GM21367 (cell line): Measurements from ENCODE around the gene SLC6A12.

Source experiments
- ATAC-seq: cut with Tn5 transposase; IDR thresholded peaks from one replicate; pipeline ENCODE4 v1.9.1; 2021; ENCODE audit not compliant: unreplicated experiment

The SLC6A12 gene

GRCh38 chr12:214003-214741, at the start of gene SLC6A12:
Gene SLC6A12, minus strand, starts transcription at chr12:214157. Its CDS starts 4,171 bp downstream, at chr12:209986.
- ATAC-seq, result no peak

GRCh38 chr12:263574-263973, 49.6 kb upstream of the SLC6A12 start:
- ATAC-seq, result no peak

- ATAC-seq, result no peak
Measured at GRCh38 chr12:262817-263216, 48.9 kb upstream of the SLC6A12 start, which contains the start of gene SLC6A13. Gene SLC6A13, minus strand, starts transcription at chr12:262836. Its CDS starts 2,784 bp downstream, at chr12:260052.

GRCh38 chr12:262113-262512, 48.2 kb upstream of the SLC6A12 start:
- ATAC-seq, result no peak

GRCh38 chr12:257521-258321, 43.8 kb upstream of the SLC6A12 start:
- no peak for ATAC-seq

GRCh38 chr12:256958-257357, 43.0 kb upstream of the SLC6A12 start:
- ATAC-seq, result no peak

- ATAC-seq, result no peak
Measured at GRCh38 chr12:256225-256624, 42.3 kb upstream of the SLC6A12 start.

- no peak for ATAC-seq
Measured at GRCh38 chr12:254912-255311, 41.0 kb upstream of the SLC6A12 start.

GRCh38 chr12:254039-254438, 40.1 kb upstream of the SLC6A12 start:
- no peak for ATAC-seq

GRCh38 chr12:253116-253831, 39.3 kb upstream of the SLC6A12 start:
- ATAC-seq, result no peak

GRCh38 chr12:252636-253035, 38.7 kb upstream of the SLC6A12 start:
- no peak for ATAC-seq

GRCh38 chr12:247271-247670, 33.3 kb upstream of the SLC6A12 start:
- ATAC-seq, result no peak

- ATAC-seq, result no peak
Measured at GRCh38 chr12:243381-243780, 29.4 kb upstream of the SLC6A12 start.

- no peak for ATAC-seq
Measured at GRCh38 chr12:242496-242895, 28.5 kb upstream of the SLC6A12 start.

- ATAC-seq, result no peak
Measured at GRCh38 chr12:241266-241665, 27.3 kb upstream of the SLC6A12 start.

GRCh38 chr12:240566-240965, 26.6 kb upstream of the SLC6A12 start:
- ATAC-seq, result no peak

GRCh38 chr12:238736-239398, 24.9 kb upstream of the SLC6A12 start:
- ATAC-seq, result no peak

- ATAC-seq, result no peak
Measured at GRCh38 chr12:238116-238515, 24.2 kb upstream of the SLC6A12 start.

- no peak for ATAC-seq
Measured at GRCh38 chr12:237026-237815, 23.3 kb upstream of the SLC6A12 start.

GRCh38 chr12:236445-236844, 22.5 kb upstream of the SLC6A12 start:
- no peak for ATAC-seq
